WTC11 (cell line): ENCODE results near the gene PTAR1. TPM values are rescaled to one million over a fixed set of nuclear protein-coding genes. Genes with fewer than 3 reads are reported as not detected.
A peak's percentile ranks its signal among the peaks of the same experiment; 100 is the strongest.

ENCODE experiments used
- ATAC-seq: fragments of 200-7000 bp; cut with Tn5 transposase; 2 replicates; pipeline ENCODE4 v1.10.0; 2021; ENCODE audit warnings: mild to moderate bottlenecking, moderate library complexity
- CTCF ChIA-PET: fragments of 300-600 bp; sonication (Branson Sonifier 250); formaldehyde crosslinking; loops from one replicate; lab custom pipeline; 2021; ENCODE audit warnings: antibody characterized with exemption; lab: Charles Lee
- POLR2A ChIA-PET: fragments of 350-600 bp; sonication (Branson Sonifier 250); formaldehyde crosslinking; loops from one replicate; lab custom pipeline; 2021; ENCODE audit warnings: antibody characterized with exemption; lab: Charles Lee
- DNase-seq: peaks from one replicate; pipeline ENCODE4 v3.0.0; 2021; ENCODE audit warnings: low spot score
- H3K27ac Mint-ChIP-seq: 2 replicates; pipeline ENCODE4 v1.8.0; 2021; ENCODE audit warnings: mixed read lengths
- H3K27me3 Mint-ChIP-seq: 2 replicates; pipeline ENCODE4 v1.8.0; 2021; ENCODE audit warnings: low read depth, mild to moderate bottlenecking, moderate library complexity, mixed read lengths
- H3K36me3 Mint-ChIP-seq: 2 replicates; pipeline ENCODE4 v1.8.0; 2021; ENCODE audit warnings: mixed read lengths
- H3K4me1 Mint-ChIP-seq: 2 replicates; pipeline ENCODE4 v1.8.0; 2022; ENCODE audit warnings: mixed read lengths
- H3K4me3 Mint-ChIP-seq: 2 replicates; pipeline ENCODE4 v1.8.0; 2021; ENCODE audit warnings: mild to moderate bottlenecking, moderate library complexity, mixed read lengths
- H3K9me3 Mint-ChIP-seq: 2 replicates; pipeline ENCODE4 v1.8.0; 2021; ENCODE audit warnings: mixed read lengths
- CBFB ChIP-seq: sonication (generic); formaldehyde crosslinking; IDR thresholded peaks from 2 replicates; pipeline ENCODE4 v1.8.1; 2022; ENCODE audit warnings: mild to moderate bottlenecking, low read depth, missing genetic modification reagents
- CDX4 ChIP-seq: fragments of 250-450 bp; sonication (Bioruptor Pico); IDR thresholded peaks from 2 replicates; pipeline ENCODE4 v1.9.0; 2021; ENCODE audit warnings: moderate library complexity, mild to moderate bottlenecking, inconsistent platforms, borderline replicate concordance
- CREB1 ChIP-seq: sonication (generic); formaldehyde crosslinking; IDR thresholded peaks from 2 replicates; pipeline ENCODE4 v1.8.0; 2023; ENCODE audit warnings: mild to moderate bottlenecking, missing genetic modification reagents
- CTCF ChIP-seq: fragments of 200-600 bp; IDR thresholded peaks from 2 replicates; pipeline ENCODE4 v1.8.0; 2022; ENCODE audit warnings: antibody characterized with exemption
- E2F4 ChIP-seq: sonication (generic); formaldehyde crosslinking; IDR thresholded peaks from 2 replicates; pipeline ENCODE4 v1.8.1; 2022; ENCODE audit warnings: low read depth, mild to moderate bottlenecking, moderate library complexity, missing genetic modification reagents, borderline replicate concordance
- FOXJ3 ChIP-seq: sonication (generic); formaldehyde crosslinking; IDR thresholded peaks from 2 replicates; pipeline ENCODE4 v1.9.0; 2021; ENCODE audit warnings: missing genetic modification reagents, mild to moderate bottlenecking, borderline replicate concordance
- FOXP1 ChIP-seq: sonication (generic); formaldehyde crosslinking; IDR thresholded peaks from 2 replicates; pipeline ENCODE4 v1.8.0; 2022; ENCODE audit warnings: missing genetic modification reagents, mild to moderate bottlenecking, moderate library complexity, borderline replicate concordance
- FOXP4 ChIP-seq: sonication (generic); formaldehyde crosslinking; IDR thresholded peaks from 2 replicates; pipeline ENCODE4 v1.8.0; 2022; ENCODE audit warnings: mild to moderate bottlenecking, missing genetic modification reagents
- OVOL2 ChIP-seq: fragments of 250-450 bp; sonication (Bioruptor Pico); IDR thresholded peaks from 2 replicates; pipeline ENCODE4 v1.9.0; 2021; ENCODE audit warnings: mild to moderate bottlenecking, borderline replicate concordance
- PRDM15 ChIP-seq: sonication (generic); formaldehyde crosslinking; IDR thresholded peaks from 2 replicates; pipeline ENCODE4 v1.8.0; 2022; ENCODE audit warnings: missing genetic modification reagents
- PRRX2 ChIP-seq: fragments of 250-450 bp; sonication (Bioruptor Pico); IDR thresholded peaks from 2 replicates; pipeline ENCODE4 v1.8.0; 2021; ENCODE audit warnings: mild to moderate bottlenecking
- RORB ChIP-seq: fragments of 250-450 bp; sonication (Bioruptor Pico); IDR thresholded peaks from 2 replicates; pipeline ENCODE4 v1.9.0; 2021; ENCODE audit warnings: mild to moderate bottlenecking
- USF1 ChIP-seq: sonication (generic); formaldehyde crosslinking; IDR thresholded peaks from 2 replicates; pipeline ENCODE4 v1.8.0; 2022; ENCODE audit warnings: mild to moderate bottlenecking, missing genetic modification reagents
- ZNF396 ChIP-seq: fragments of 250-450 bp; sonication (Bioruptor Pico); IDR thresholded peaks from 2 replicates; pipeline ENCODE4 v1.8.0; 2021; ENCODE audit warnings: mild to moderate bottlenecking, moderate library complexity, borderline replicate concordance
- ZNF423 ChIP-seq: fragments of 250-450 bp; sonication (Bioruptor Pico); IDR thresholded peaks from 2 replicates; pipeline ENCODE4 v2.1.2; 2022; ENCODE audit warnings: mild to moderate bottlenecking, moderate library complexity
- ZNF425 ChIP-seq: fragments of 250-450 bp; sonication (Bioruptor Pico); conservative IDR thresholded peaks from 2 replicates; pipeline ENCODE4 v1.9.0; 2021; ENCODE audit warnings: mild to moderate bottlenecking
- ZNF671 ChIP-seq: fragments of 250-450 bp; sonication (Bioruptor Pico); IDR thresholded peaks from 2 replicates; pipeline ENCODE4 v1.8.0; 2021; ENCODE audit warnings: mild to moderate bottlenecking
- total RNA-seq: library from RNA; stranded (reverse); gene quantifications from 3 replicates; pipeline ENCODE4 v1.2.3, GENCODE V29; 2021
- TF ChIP-seq, protein P1 (sequence below): sonication (generic); formaldehyde crosslinking; IDR thresholded peaks from 2 replicates; pipeline ENCODE4 v1.8.1; 2022; ENCODE audit warnings: missing genetic modification reagents, borderline replicate concordance

PTAR1 gene
- total RNA-seq, 1 experiment from 2014 or later, result 90.8 TPM

GRCh38 chr9:69748304-69748703 lies 11.5 kb downstream of the PTAR1 start:
- CTCF ChIA-PET, result no interaction called here
- Mint-ChIP-seq H3K27ac (peak overlapping the region; percentile 77), H3K27me3 (no peaks in the 10 kb centered on the region), H3K4me3 (no peak overlapping the region), H3K4me1 (peaks cover 57% of the 10 kb centered on the region), H3K36me3 (peaks cover 34% of the 10 kb centered on the region), H3K9me3 (no peaks in the 10 kb centered on the region)
- POLR2A ChIA-PET, result no interaction called here
- no peak for ATAC-seq
- TF ChIP-seq FOXP1 (CRISPR knock-in tag), result no peak
- no peak for TF ChIP-seq RORB
- no peak for TF ChIP-seq FOXJ3
- no peak for TF ChIP-seq E2F4 (CRISPR knock-in tag)
- no peak for TF ChIP-seq FOXP4 (CRISPR knock-in tag)
- no peak for TF ChIP-seq PRRX2 (CRISPR knock-in tag)
- TF ChIP-seq ZNF423 (CRISPR knock-in tag), result no peak
- TF ChIP-seq USF1 (CRISPR knock-in tag), result no peak
- TF ChIP-seq OVOL2 (CRISPR knock-in tag), result no peak
- DNase-seq, result no peak

- Mint-ChIP-seq H3K27ac (peak overlapping the region; percentile 77), H3K4me1 (peaks cover 46% of the 10 kb centered on the region), H3K9me3 (no peaks in the 10 kb centered on the region), H3K4me3 (no peak overlapping the region), H3K27me3 (no peaks in the 10 kb centered on the region), H3K36me3 (peaks cover 35% of the 10 kb centered on the region)
- TF ChIP-seq CTCF (no peak), ZNF396 (no peak), CDX4 (no peak), RORB (no peak), CREB1 (CRISPR knock-in tag) (no peak), ZNF425 (CRISPR knock-in tag) (no peak), CBFB (CRISPR knock-in tag) (no peak), ZNF671 (CRISPR knock-in tag) (no peak), PRDM15 (CRISPR knock-in tag) (no peak)
- TF ChIP-seq, protein P1, sequence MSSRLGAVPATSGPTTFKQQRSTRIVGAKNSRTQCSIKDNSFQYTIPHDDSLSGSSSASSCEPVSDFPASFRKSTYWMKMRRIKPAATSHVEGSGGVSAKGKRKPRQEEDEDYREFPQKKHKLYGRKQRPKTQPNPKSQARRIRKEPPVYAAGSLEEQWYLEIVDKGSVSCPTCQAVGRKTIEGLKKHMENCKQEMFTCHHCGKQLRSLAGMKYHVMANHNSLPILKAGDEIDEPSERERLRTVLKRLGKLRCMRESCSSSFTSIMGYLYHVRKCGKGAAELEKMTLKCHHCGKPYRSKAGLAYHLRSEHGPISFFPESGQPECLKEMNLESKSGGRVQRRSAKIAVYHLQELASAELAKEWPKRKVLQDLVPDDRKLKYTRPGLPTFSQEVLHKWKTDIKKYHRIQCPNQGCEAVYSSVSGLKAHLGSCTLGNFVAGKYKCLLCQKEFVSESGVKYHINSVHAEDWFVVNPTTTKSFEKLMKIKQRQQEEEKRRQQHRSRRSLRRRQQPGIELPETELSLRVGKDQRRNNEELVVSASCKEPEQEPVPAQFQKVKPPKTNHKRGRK (CRISPR knock-in tag), result no peak
- ChIA-PET CTCF (interaction anchor here (0.9 to 2.2 kb wide), 6 partner anchors 13 to 366 kb away, joined by 3 to 12 read pairs (median 5); partner anchors contain the start of gene PTAR1), POLR2A (no interaction called here)
- DNase-seq, result no peak
- no peak for ATAC-seq
Measured at GRCh38 chr9:69746859-69747560, 12.8 kb downstream of the PTAR1 start.
